ENCODE data around the gene SPPL2A. TPM values are rescaled to one million over a fixed set of nuclear protein-coding genes. Genes with fewer than 3 reads are reported as not detected.

SPPL2A gene
- total RNA-seq, 1 experiment from 2014 or later = 38.6 TPM

DNA sequence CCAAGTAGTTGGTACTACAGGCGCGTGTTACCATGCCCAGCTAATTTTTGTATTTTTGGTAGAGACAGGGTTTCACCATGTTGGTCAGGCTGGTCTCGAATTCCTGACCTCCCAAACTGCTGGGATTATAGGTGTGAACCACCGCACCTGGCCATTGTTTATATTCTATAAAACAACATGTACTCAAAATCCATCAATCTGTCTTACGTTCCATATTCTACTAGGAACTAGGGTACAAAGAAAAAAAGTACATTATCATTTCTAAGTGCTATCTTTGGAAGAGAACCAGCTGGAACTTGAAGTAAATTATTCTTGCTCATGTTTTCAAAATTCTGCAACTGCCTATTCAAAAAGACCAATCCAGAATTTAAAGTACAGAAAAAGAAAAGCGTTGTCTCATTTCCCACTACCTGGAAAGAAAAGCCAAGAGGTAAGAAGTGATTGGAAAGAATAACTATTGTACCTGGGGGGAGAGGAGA is 15.2 kb downstream of the SPPL2A start:
- DNase-seq (ENCODE audit: low spot score) = no peak
- TF ChIP-seq, protein P1, sequence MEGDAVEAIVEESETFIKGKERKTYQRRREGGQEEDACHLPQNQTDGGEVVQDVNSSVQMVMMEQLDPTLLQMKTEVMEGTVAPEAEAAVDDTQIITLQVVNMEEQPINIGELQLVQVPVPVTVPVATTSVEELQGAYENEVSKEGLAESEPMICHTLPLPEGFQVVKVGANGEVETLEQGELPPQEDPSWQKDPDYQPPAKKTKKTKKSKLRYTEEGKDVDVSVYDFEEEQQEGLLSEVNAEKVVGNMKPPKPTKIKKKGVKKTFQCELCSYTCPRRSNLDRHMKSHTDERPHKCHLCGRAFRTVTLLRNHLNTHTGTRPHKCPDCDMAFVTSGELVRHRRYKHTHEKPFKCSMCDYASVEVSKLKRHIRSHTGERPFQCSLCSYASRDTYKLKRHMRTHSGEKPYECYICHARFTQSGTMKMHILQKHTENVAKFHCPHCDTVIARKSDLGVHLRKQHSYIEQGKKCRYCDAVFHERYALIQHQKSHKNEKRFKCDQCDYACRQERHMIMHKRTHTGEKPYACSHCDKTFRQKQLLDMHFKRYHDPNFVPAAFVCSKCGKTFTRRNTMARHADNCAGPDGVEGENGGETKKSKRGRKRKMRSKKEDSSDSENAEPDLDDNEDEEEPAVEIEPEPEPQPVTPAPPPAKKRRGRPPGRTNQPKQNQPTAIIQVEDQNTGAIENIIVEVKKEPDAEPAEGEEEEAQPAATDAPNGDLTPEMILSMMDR (IDR thresholded peaks at IDR 0.05) = no peak
- TF ChIP-seq, protein P2, sequence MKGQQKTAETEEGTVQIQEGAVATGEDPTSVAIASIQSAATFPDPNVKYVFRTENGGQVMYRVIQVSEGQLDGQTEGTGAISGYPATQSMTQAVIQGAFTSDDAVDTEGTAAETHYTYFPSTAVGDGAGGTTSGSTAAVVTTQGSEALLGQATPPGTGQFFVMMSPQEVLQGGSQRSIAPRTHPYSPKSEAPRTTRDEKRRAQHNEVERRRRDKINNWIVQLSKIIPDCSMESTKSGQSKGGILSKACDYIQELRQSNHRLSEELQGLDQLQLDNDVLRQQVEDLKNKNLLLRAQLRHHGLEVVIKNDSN (CRISPR knock-in tag; IDR thresholded peaks at IDR 0.05) = no peak
- TF ChIP-seq MYBL2 (CRISPR knock-in tag; IDR thresholded peaks at IDR 0.05) (no peak), HMGA2 (CRISPR knock-in tag; IDR thresholded peaks at IDR 0.05) (no peak), ZBTB21 (CRISPR knock-in tag; IDR thresholded peaks at IDR 0.05; ENCODE audit: borderline replicate concordance) (no peak), EMX1 (CRISPR knock-in tag; IDR thresholded peaks at IDR 0.05) (no peak), GTF2I (CRISPR knock-in tag; conservative IDR thresholded peaks at IDR 0.05) (no peak), ZNF232 (CRISPR knock-in tag; IDR thresholded peaks at IDR 0.05) (no peak), ZNF396 (CRISPR knock-in tag; IDR thresholded peaks at IDR 0.05; ENCODE audit: borderline replicate concordance) (no peak), JAZF1 (CRISPR knock-in tag; IDR thresholded peaks at IDR 0.05) (no peak), FOXJ3 (CRISPR knock-in tag; IDR thresholded peaks at IDR 0.05; ENCODE audit: borderline replicate concordance) (no peak)
- TF ChIP-seq, protein P3, sequence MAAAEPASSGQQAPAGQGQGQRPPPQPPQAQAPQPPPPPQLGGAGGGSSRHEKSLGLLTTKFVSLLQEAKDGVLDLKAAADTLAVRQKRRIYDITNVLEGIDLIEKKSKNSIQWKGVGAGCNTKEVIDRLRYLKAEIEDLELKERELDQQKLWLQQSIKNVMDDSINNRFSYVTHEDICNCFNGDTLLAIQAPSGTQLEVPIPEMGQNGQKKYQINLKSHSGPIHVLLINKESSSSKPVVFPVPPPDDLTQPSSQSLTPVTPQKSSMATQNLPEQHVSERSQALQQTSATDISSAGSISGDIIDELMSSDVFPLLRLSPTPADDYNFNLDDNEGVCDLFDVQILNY (CRISPR knock-in tag; IDR thresholded peaks at IDR 0.05) = no peak
- TF ChIP-seq, protein P4, sequence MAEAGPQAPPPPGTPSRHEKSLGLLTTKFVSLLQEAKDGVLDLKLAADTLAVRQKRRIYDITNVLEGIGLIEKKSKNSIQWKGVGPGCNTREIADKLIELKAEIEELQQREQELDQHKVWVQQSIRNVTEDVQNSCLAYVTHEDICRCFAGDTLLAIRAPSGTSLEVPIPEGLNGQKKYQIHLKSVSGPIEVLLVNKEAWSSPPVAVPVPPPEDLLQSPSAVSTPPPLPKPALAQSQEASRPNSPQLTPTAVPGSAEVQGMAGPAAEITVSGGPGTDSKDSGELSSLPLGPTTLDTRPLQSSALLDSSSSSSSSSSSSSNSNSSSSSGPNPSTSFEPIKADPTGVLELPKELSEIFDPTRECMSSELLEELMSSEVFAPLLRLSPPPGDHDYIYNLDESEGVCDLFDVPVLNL (CRISPR knock-in tag; IDR thresholded peaks at IDR 0.05; ENCODE audit: borderline replicate concordance, low read depth) = no peak
- TF ChIP-seq, protein P5, sequence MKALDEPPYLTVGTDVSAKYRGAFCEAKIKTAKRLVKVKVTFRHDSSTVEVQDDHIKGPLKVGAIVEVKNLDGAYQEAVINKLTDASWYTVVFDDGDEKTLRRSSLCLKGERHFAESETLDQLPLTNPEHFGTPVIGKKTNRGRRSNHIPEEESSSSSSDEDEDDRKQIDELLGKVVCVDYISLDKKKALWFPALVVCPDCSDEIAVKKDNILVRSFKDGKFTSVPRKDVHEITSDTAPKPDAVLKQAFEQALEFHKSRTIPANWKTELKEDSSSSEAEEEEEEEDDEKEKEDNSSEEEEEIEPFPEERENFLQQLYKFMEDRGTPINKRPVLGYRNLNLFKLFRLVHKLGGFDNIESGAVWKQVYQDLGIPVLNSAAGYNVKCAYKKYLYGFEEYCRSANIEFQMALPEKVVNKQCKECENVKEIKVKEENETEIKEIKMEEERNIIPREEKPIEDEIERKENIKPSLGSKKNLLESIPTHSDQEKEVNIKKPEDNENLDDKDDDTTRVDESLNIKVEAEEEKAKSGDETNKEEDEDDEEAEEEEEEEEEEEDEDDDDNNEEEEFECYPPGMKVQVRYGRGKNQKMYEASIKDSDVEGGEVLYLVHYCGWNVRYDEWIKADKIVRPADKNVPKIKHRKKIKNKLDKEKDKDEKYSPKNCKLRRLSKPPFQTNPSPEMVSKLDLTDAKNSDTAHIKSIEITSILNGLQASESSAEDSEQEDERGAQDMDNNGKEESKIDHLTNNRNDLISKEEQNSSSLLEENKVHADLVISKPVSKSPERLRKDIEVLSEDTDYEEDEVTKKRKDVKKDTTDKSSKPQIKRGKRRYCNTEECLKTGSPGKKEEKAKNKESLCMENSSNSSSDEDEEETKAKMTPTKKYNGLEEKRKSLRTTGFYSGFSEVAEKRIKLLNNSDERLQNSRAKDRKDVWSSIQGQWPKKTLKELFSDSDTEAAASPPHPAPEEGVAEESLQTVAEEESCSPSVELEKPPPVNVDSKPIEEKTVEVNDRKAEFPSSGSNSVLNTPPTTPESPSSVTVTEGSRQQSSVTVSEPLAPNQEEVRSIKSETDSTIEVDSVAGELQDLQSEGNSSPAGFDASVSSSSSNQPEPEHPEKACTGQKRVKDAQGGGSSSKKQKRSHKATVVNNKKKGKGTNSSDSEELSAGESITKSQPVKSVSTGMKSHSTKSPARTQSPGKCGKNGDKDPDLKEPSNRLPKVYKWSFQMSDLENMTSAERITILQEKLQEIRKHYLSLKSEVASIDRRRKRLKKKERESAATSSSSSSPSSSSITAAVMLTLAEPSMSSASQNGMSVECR (CRISPR knock-in tag; IDR thresholded peaks at IDR 0.05; ENCODE audit: borderline replicate concordance) = no peak
- TF ChIP-seq, protein P6, sequence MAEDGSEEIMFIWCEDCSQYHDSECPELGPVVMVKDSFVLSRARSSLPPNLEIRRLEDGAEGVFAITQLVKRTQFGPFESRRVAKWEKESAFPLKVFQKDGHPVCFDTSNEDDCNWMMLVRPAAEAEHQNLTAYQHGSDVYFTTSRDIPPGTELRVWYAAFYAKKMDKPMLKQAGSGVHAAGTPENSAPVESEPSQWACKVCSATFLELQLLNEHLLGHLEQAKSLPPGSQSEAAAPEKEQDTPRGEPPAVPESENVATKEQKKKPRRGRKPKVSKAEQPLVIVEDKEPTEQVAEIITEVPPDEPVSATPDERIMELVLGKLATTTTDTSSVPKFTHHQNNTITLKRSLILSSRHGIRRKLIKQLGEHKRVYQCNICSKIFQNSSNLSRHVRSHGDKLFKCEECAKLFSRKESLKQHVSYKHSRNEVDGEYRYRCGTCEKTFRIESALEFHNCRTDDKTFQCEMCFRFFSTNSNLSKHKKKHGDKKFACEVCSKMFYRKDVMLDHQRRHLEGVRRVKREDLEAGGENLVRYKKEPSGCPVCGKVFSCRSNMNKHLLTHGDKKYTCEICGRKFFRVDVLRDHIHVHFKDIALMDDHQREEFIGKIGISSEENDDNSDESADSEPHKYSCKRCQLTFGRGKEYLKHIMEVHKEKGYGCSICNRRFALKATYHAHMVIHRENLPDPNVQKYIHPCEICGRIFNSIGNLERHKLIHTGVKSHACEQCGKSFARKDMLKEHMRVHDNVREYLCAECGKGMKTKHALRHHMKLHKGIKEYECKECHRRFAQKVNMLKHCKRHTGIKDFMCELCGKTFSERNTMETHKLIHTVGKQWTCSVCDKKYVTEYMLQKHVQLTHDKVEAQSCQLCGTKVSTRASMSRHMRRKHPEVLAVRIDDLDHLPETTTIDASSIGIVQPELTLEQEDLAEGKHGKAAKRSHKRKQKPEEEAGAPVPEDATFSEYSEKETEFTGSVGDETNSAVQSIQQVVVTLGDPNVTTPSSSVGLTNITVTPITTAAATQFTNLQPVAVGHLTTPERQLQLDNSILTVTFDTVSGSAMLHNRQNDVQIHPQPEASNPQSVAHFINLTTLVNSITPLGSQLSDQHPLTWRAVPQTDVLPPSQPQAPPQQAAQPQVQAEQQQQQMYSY (CRISPR knock-in tag; IDR thresholded peaks at IDR 0.05) = no peak
- TF ChIP-seq, protein P7, sequence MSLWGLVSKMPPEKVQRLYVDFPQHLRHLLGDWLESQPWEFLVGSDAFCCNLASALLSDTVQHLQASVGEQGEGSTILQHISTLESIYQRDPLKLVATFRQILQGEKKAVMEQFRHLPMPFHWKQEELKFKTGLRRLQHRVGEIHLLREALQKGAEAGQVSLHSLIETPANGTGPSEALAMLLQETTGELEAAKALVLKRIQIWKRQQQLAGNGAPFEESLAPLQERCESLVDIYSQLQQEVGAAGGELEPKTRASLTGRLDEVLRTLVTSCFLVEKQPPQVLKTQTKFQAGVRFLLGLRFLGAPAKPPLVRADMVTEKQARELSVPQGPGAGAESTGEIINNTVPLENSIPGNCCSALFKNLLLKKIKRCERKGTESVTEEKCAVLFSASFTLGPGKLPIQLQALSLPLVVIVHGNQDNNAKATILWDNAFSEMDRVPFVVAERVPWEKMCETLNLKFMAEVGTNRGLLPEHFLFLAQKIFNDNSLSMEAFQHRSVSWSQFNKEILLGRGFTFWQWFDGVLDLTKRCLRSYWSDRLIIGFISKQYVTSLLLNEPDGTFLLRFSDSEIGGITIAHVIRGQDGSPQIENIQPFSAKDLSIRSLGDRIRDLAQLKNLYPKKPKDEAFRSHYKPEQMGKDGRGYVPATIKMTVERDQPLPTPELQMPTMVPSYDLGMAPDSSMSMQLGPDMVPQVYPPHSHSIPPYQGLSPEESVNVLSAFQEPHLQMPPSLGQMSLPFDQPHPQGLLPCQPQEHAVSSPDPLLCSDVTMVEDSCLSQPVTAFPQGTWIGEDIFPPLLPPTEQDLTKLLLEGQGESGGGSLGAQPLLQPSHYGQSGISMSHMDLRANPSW (CRISPR knock-in tag; conservative IDR thresholded peaks at IDR 0.05; ENCODE audit: low read depth) = no peak
- TF ChIP-seq, protein P8, sequence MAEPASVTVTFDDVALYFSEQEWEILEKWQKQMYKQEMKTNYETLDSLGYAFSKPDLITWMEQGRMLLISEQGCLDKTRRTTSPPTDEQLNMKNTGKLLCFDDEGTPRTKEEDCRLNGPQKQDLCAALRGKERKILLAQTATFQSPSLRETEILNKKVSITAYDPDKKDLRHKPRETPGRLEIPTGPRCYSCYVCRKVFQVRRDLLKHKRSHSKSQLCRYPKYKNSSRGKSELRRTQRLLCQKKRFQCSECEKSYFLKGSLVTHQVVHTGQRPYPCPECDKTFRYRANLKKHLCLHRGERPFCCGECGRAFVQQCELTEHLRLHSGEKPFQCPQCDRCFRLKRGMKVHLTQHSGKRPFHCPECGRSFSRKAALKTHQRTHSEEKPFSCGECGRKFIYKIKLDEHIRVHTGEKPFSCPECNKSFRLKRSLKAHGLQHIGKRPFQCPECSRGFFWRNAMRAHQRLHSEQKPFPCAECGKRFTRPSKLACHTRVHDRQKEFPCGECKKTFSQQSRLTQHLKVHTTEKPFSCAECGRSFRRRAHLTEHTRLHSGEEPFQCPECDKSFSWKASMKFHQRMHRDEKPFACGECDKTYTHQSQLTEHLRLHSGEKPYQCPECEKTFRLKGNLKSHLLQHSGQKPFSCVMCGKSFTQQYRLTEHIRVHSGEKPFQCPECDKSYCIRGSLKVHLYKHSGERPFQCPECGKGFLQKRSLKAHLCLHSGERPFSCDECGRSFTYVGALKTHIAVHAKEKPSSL (CRISPR knock-in tag; conservative IDR thresholded peaks at IDR 0.05) = no peak
- H3K36me3 Mint-ChIP-seq = peaks cover 8% of the 10 kb centered on the region
- H3K27ac Mint-ChIP-seq = no peak overlapping the region
- H3K4me1 Mint-ChIP-seq = no peaks in the 10 kb centered on the region
- no peaks in the 10 kb centered on the region for H3K27me3 Mint-ChIP-seq (ENCODE audit: low read depth)
- H3K4me3 Mint-ChIP-seq = no peak overlapping the region
- H3K9me3 Mint-ChIP-seq = no peaks in the 10 kb centered on the region
- ATAC-seq = no peak
- ChIA-PET POLR2A (no interaction called here), CTCF (no interaction called here)

All from WTC11 (cell line).